TTC549 (cell line): ENCODE measurements around the gene FOXRED1.

ENCODE experiments used
- FAIRE-seq: peaks from 2 replicates; lab custom pipeline; 2012; peaks lifted over from hg19 to GRCh38; lab: Jason Lieb, UNC

Gene FOXRED1

GRCh38 chr11:126312961-126313360 is 44.0 kb downstream of the FOXRED1 start:
- FAIRE-seq: no peak

GRCh38 chr11:126313826-126314225 is 44.9 kb downstream of the FOXRED1 start:
- no peak for FAIRE-seq

- FAIRE-seq: no peak
Observed at GRCh38 chr11:126317432-126317755, 48.4 kb downstream of the FOXRED1 start.

GRCh38 chr11:126317756-126318573 is 49.0 kb downstream of the FOXRED1 start:
- FAIRE-seq: no peak

GRCh38 chr11:126318574-126319373 is 49.8 kb downstream of the FOXRED1 start:
- FAIRE-seq: no peak

GRCh38 chr11:126319374-126319740 is 50.4 kb downstream of the FOXRED1 start:
- no peak for FAIRE-seq

GRCh38 chr11:126322996-126323395 is 54.0 kb downstream of the FOXRED1 start:
- FAIRE-seq: no peak

GRCh38 chr11:126327281-126328000 is 58.5 kb downstream of the FOXRED1 start:
- no peak for FAIRE-seq
